HG03139 (cell line): Measurements from ENCODE around the gene CYP2W1.
A peak's percentile ranks its signal among the peaks of the same experiment; 100 is the strongest.
"Not testable (repeated sequence)": the region's sequence is repeated elsewhere in the genome, so short reads cannot be mapped to it uniquely, and the experiment has no call there.

Experiments used
- ATAC-seq: cut with Tn5 transposase; IDR thresholded peaks from one replicate; pipeline ENCODE4 v1.9.1; 2021; ENCODE audit not compliant: unreplicated experiment

CYP2W1 gene

DNA sequence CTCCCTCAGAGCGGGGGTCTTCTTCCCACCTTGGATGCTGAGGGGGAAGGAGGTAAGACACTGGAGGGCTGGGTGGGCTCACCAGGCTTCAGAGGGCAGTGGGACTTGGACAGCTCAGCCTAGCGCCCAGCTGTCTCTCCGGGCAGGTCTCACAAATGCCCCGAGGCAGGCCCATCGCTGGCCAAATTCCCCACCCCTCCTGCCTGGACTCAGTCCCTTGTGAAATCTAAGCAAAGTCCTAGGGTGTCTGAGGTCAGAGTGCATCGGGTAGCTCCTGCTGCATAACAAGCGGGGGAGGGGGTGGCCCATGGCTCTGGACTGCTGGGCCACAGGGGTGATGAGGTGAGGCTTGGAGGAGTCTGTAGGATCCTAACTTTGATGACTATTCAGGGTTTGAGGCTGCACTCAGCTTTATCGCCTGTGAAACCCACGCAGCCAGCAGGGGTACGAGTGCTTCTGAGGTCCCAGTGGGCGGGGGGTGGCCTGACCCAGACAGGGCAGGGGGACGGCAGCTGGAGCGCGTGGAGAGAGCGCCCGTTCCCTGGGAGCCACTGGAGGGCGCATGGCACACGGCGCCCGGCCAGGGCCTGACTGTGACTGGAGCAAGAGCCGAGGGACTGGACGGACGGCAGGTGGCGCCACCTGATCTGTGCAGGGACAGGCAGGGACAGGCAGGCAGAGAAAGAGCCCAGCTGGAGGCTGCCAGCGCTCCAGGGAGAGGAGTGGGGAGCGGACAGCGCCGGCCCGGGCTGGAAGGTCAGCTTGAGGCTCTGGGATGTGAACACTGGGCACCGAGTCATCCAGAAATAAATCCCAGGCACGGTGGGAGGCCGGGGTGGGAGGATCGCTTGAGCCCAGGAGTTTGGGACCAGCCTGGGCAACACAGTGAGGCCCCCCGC, 10.0 kb downstream of the CYP2W1 start:
- peak; percentile 84 for ATAC-seq

DNA sequence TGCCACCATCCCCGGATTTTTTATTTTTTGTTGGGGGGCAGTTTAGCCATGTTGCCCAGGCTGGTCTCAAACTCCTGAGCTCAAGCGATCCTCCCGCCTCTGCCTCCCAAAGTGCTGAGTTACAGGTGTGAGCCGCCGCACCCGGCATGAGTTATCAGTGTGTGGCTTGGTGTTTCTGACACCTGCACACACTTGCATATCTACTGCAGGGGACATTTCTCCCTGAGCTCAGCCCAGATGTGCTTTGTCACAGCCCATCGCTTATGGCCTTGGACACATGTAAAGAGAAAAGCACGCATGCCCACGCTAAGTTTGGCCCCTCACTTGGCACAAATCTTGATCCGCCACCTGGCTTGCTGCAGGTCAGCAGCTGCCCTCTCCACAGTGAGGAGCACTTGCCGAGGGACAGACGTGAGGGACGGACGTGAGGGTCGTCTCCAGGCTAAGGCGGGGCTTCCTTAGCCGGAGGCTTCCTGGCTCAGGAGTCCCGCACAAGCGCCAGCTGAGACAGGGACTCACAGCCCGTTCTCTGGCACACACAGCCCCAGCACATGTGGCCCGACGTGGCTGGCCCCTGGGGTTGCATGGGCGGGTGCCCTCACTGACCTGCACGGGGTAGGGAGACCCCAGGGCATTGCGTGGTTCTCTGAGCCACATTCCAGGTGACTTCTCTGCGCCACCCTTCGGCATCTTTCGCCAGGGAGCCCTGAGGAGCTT, 11.8 kb downstream of the CYP2W1 start:
- no peak for ATAC-seq

DNA sequence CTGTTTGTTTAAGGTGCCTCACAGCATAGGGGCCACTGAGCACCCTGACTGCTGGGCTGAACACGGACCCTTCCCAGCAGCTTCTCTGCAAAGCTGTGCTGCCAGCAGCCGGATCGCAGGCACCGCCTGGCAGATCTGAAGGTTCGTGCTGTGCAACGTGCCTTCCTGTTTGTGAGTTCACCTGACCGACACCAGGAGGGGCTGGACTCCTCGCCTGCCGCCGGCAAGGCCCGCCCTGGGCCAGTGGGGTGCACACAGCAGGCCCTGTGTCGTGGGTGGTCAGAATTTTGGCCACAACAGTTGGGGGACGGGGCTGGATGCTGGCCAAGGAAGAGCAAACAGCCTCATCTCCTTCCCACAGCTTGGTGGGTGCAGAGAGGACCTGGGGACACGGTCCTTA, 12.6 kb downstream of the CYP2W1 start:
- ATAC-seq: no peak

DNA sequence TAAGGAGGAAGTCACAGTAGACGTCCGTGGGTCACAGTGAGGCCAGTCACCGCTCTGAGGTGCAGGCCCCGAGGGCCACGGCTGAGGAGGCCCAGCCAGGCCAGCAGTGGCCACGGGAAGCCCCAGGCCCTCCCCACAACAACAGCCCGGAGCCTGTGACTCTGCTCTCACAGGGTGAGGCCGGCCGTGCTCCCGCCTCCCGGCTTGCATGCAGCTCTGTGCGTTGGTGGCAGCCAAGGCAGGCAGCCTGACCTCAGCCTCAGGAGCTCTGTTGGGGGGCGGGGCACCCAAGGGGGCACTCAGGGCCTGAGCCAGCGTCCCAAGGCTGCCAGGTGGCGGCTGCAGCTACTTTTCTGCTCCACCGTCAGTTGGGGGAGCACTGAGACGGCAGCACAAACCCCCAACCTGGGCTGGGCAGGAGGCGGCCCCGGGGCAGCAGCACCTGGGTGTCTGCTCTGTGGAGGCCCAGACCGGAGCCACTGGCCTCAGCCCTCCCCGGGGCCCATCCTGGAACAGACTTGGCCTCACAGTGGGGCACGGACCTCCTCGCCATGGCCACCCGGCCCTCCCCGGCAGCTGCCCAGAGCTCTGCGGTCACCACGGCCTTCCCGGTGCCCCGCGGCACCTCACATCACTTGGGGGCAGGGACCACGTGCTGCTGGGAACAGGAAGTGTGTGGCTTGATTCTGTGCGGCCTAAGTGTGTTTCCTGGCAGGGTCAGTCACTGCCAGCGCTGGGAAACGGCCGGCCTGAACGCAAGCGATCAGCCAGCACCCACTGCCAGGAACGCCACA, 13.3 kb downstream of the CYP2W1 start:
- ATAC-seq: no peak

DNA sequence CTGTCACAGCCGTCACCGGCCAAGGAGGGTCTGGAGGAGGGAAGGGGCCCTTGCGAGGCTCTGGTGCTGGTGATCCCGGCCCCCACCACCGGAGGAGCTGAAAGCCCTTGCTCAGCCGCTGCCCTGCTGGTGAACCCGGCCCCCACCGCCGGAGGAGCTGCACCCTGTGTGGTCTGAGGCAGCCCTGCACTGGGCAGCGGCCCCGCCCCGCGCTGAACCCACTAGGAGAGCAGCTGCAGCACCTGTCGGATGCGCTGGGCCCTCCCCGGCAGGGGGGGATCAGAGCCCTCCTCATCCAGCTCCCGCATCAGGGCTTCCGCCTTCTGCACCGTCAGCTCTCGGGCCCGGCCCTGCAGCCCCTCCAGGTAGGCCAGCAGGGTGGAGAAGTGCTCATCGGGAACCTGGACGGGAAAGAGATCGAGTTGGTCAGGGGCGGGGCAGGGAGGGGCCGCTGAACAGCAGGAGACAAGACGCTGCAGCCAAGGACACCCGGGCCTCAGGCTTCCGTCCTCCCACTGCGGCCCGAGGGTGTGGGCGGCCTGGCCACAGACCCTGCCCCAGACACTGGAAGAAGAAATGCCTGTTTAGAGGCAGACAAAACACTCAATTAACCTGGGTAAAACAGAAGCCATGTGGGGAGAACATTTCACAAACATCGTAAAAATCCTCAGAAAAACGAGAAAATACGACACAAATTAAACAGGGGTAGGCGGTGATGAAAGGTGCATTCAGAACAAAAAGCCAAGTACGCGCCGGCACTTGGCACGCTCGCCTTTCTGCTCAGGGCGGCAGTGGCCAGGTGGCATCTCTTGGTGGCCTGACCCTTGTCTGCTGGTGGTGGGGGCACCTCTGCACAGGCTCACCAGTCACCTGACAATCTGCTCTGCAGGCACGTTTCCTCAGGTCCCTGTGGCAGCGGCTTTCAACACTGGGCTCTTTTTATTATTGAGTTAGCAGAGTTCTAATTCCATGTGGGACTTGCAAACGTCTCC, 14.7 kb downstream of the CYP2W1 start:
- no peak for ATAC-seq

DNA sequence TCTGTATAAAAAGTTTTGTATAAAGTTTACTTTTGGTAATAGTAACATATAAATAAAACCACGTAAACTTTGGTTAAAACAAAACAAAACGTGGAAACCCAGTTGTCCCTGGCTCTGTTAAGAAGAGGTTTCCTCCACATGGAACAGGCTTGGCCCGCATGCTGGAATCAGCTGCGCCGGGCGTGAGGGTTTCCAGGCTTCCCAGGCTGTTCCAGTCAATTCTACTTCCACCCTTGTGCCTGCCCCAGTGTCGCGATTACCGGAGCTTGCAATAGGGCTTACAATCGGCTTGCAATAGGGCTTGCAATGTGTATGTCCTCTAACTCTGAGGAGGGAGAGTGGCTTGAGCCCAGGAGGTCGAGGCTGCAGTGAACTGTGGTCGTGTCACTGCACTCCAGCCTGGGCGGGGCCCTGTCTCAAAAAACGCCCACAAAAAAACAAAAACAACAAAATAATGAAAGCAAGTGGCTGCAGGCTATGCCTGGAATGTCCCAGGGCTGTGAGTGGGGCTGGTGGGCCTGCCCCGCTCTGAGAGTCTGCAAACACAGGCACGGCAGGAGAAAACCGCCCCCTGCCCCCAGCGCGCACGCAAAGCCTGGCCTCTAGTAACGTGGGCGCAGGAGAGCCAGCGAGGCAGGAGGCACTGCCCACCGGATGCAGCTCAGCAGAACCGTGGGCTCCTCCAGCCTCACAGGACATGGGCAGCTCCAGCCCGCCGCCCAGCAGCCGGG, 16.3 kb downstream of the CYP2W1 start:
- no peak for ATAC-seq

DNA sequence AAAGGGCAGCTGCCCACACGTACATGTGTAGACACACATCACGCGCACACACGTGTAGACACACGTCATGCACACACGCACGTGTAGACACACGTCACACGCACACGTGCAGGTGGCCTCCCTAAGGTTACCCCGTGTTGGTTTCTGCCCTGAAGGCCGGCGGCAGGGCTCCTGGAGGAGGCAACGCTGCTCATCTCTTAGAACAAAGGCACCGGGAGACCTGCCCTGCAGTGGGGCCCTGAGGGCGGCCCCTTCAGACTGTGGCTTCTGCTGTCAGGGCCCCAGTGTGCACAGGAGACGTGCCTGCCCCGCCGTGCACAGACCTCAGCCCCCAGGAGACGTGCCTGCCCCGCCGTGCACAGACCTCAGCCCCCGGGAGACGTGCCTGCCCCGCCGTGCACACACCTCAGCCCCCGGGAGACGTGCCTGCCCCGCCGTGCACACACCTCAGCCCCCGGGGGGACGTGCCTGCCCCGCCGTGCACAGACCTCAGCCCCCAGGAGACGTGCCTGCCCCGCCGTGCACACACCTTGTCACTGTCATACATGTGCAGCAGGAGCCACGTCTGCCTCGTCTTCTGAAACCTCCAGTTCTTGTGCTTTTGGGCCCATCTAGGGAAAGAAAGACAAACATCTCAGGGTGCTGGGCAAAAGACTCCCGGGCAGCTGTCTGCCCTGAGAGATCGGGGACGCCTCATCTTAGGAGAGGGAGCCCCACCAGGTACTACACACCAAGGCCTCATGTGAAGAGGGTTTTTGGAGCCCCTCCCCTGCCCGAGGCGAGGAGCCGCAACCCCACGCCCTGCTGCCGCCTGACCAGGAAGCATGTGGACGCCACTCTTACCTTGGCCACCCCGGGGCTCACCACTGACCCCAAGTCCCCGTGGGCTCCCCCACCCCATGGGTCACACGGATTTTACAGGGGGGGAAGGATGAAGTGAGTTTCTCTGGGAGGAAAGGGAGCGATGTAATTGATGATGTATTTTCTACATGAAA, 17.3 kb downstream of the CYP2W1 start:
- ATAC-seq: no peak

DNA sequence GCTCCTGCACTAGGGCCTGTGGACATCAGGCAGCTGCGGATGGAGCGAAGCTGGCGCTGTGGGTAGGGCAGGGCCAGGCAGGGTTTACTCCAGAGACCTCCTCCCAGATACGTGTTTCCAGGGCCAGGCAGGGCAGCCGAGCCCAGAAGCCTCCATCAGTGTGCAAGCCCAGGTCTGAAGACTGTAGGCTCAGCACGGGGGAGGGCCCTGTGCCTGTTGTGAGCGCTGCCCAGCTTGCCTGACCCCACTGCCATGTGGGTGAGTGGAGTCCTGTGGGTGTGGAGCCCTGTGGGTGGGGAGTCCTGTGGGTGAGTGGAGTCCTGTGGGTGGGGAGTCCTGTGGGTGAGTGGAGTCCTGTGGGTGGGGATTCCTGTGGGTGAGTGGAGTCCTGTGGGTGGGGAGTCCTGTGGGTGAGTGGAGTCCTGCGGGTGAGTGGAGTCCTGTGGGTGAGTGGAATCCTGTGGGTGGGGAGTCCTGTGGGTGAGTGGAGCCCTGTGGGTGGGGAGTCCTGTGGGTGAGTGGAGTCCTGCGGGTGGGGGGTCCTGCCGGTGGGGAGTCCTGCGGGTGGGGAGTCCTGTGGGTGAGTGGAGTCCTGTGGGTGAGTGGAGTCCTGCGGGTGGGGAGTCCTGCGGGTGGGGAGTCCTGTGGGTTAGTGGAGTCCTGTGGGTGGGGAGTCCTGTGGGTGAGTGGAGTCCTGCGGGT, 18.2 kb downstream of the CYP2W1 start:
- not testable (repeated sequence) for ATAC-seq

DNA sequence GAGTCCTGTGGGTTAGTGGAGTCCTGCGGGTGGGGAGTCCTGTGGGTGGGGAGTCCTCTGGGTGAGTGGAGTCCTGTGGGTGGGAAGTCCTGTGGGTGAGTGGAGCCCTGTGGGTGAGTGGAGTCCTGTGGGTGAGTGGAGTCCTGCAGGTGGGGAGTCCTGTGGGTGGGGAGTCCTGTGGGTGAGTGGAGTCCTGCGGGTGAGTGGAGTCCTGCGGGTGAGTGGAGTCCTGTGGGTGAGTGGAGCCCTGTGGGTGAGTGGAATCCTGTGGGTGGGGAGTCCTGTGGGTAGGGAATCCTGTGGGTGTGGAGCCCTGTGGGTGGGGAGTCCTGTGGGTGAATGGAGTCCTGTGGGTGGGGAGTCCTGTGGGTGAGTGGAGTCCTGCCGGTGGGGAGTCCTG, 19.0 kb downstream of the CYP2W1 start:
- ATAC-seq: not testable (repeated sequence)

DNA sequence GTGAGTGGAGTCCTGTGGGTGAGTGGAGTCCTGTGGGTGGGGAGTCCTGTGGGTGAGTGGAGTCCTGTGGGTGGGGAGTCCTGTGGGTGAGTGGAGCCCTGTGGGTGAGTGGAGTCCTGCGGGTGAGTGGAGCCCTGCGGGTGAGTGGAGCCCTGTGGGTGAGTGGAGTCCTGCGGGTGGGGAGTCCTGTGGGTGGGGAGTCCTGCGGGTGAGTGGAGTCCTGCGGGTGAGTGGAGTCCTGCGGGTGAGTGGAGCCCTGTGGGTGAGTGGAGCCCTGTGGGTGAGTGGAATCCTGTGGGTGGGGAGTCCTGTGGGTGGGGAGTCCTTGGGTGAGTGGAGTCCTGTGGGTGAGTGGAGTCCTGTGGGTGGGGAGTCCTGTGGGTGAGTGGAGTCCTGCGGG, 19.5 kb downstream of the CYP2W1 start:
- not testable (repeated sequence) for ATAC-seq

DNA sequence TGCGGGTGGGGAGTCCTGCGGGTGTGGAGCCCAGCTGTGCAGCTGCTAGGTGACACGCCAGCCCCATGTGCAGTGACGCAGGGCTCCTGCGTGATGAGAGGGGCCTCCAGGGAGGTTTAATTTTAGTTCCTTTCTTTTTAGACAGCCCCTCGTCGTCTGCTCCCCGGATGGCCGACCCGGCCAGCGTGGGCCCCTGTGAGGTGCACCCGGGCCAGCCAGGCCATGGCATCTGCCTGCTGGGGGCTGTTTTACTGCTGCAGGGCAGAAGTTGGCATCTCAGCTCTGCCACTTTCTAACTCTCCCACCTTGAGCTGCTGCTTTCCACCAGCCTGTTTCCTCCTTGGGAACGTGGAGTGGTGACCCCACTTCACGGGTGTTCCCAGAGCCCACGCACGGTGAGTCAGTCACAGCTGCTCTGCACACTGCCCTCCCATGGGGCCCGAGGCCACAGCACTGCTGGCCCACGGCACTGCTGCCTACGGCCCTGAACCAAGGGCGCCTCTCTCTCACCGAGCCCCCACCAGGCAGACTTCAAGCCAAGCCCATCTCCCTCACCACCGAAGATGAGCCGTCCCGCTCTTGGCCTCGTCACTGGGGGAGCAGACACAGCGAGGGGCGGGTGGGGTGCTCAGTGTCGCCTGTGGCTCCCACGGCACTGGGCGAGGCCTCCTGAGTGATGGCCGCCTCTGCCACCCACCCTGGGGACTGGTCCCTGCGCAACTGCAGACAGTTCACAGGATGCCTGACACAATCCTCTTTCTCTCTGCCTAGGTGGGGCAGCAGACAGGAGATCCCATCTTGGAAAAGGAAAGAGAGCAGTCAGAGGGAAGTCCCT, 21.3 kb downstream of the CYP2W1 start:
- ATAC-seq: no peak

DNA sequence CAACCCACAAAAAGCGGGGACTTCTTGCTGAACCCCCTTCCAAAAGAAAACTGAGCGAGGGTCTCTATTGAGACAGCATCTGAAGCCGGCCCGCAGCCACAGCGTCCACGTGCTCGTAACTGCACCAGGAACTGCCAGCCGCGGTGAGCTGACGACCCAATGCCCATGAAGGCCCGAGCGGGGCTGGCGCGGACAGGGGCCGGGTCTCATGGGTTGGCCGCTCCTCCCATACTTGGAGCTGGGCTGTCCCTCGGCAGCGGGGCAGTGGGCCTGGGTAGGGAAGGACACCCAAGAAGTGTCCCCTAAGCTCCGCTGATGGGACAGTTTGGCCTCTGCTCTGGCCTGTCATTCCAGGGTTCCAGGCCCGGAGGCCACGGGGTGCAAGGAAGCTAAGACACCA, 22.3 kb downstream of the CYP2W1 start:
- no peak for ATAC-seq

DNA sequence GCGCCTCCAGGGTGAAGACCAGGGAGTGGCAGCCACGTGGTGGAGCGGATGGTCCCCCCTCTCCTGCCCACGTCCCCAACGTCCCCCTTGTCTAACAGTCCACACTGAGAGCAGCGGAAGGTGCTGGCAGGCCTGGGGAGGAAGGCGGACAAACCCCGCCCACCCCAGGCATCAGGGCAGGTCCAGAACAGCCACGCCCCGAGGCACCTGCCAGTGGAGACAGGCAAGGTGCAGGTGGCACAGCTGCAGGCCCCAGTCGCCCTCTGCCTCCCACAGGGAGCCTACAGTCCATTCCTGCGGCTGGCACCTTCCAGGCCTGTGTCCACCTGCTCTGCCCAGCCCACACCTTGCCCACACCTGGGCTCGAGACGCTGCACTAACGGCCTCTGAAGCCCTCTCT, 24.9 kb downstream of the CYP2W1 start:
- no peak for ATAC-seq

DNA sequence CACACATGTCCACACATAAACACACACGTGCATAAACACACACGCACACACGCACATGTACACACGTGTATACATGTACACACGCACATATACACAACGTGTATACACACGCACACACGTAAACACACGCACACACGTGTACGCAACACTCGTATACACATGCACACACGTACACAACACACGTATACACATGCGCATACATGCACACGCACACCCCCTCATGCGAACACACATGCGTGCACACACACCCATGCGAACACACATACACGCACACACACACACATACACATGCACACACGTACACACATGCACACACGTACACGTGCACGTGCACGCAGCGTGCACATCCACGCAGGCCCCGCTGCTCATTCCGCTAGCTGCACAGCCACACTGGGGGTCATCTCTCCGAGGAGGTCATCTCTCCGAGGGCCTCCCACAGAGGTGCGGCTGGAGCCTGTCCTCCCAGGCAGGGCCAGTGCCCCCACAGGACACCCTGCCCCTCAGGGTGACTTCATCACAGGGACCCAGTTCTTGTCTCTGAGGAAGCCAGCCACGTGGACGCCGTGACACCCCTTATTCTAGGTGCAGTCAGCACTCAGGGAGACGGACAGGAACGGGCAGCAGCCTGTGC, 25.9 kb downstream of the CYP2W1 start:
- no peak for ATAC-seq

DNA sequence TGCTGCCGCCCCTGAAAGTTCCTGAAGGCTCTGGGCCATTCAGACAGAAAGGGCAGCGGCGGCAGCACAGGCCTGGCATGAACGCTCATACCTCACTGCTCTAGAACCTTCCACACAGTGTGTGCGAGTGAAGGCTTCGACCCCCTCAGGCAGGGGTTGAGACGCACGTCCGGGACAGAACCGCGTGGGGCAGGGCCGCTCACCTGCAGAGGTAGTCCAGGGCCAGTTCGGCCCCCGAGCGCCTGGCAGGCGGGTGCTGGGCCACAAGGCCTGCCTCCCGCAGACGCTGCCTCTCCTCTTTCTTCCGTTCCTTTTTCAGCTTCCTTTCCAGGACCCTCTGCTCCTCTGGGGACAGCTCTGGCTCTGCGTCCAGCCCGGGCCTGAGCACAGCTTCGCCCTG, 26.8 kb downstream of the CYP2W1 start:
- no peak for ATAC-seq

DNA sequence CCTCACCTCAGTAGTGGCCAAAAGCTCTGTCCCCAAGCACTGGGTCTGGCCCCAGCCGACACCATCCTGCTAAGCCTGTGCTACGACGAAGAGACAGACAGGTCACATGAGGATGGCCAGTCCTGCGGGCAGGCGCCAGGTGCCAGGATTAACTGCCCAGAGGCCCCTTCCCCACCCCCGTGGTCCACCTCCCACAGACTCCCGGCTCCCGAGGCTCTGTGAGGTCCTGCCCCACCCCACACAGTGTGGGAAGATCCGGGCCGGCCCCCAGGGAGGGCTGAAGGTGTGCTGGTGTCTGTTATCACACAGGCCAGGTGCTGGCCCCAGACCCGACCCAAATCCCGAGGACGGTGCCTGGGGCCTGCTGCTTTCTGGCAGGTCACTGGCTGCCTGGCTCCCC, 27.2 kb downstream of the CYP2W1 start:
- no peak for ATAC-seq
